PC-3 (cell line): ENCODE data around the gene ANKHD1. TPM values are rescaled to one million over a fixed set of nuclear protein-coding genes. Genes with fewer than 3 reads are reported as not detected.
"Not testable (repeated sequence)": the region's sequence is repeated elsewhere in the genome, so short reads cannot be mapped to it uniquely, and the experiment has no call there.

ENCODE experiments used
- ATAC-seq: fragments of 200-7000 bp; cut with Tn5 transposase; 2 replicates; pipeline ENCODE4 v1.9.1; 2020; ENCODE audit warnings: mild to moderate bottlenecking, moderate library complexity
- BruUV-seq: library from RNA; stranded (reverse); fragments of 400-500 nt; replicated peaks from 2 replicates; lab custom pipeline; 2021; lab: Mats Ljungman, UMichigan
- CTCF ChIA-PET: fragments of 300-600 bp; sonication (Branson Sonifier 250); formaldehyde crosslinking; loops from one replicate; lab custom pipeline; 2022; ENCODE audit warnings: antibody characterized with exemption; lab: Charles Lee
- POLR2A ChIA-PET: fragments of 300-600 bp; sonication (Branson Sonifier 250); formaldehyde crosslinking; loops from one replicate; lab custom pipeline; 2022; ENCODE audit warnings: antibody characterized with exemption; ENCODE audit not compliant: unreplicated experiment; lab: Charles Lee
- DNase-seq: peaks from one replicate; pipeline ENCODE4 v3.0.0-alpha.2; 2015
- H2AFZ ChIP-seq: fragments of 300-600 bp; sonication (generic); 2 replicates; pipeline ENCODE4 v1.6.0; 2016; ENCODE audit warnings: antibody characterized with exemption, low read length
- H3F3A ChIP-seq: fragments of 300-600 bp; sonication (generic); one replicate; pipeline ENCODE4 v1.6.0; 2017; ENCODE audit warnings: antibody characterized with exemption, low read length, control low read depth, mild to moderate bottlenecking; ENCODE audit not compliant: unreplicated experiment
- H3K27ac ChIP-seq: fragments of 300-600 bp; sonication (generic); 2 replicates; pipeline ENCODE4 v1.5.1; 2016; ENCODE audit warnings: mild to moderate bottlenecking, low read length
- H3K27me3 ChIP-seq: fragments of 300-600 bp; sonication (generic); 2 replicates; pipeline ENCODE4 v1.6.1; 2016; ENCODE audit warnings: low read length, mixed read lengths
- H3K36me3 ChIP-seq: fragments of 300-600 bp; sonication (generic); 2 replicates; pipeline ENCODE4 v1.6.1; 2016; ENCODE audit warnings: low read depth, mixed run types, low read length, mixed read lengths
- H3K4me1 ChIP-seq: fragments of 300-600 bp; sonication (generic); 2 replicates; pipeline ENCODE4 v1.5.1; 2016; ENCODE audit warnings: low read length; ENCODE audit not compliant: insufficient read depth
- H3K4me2 ChIP-seq: fragments of 300-600 bp; sonication (generic); 2 replicates; pipeline ENCODE4 v1.6.0; 2016; ENCODE audit warnings: low read length
- H3K4me3 ChIP-seq: fragments of 300-600 bp; sonication (generic); 2 replicates; pipeline ENCODE4 v1.5.1; 2016; ENCODE audit warnings: mild to moderate bottlenecking, low read length, mixed read lengths
- H3K79me2 ChIP-seq: fragments of 300-600 bp; sonication (generic); 2 replicates; pipeline ENCODE4 v1.6.1; 2017; ENCODE audit warnings: low read length, mixed read lengths
- H3K9ac ChIP-seq: fragments of 300-600 bp; sonication (generic); 2 replicates; pipeline ENCODE4 v1.6.0; 2016; ENCODE audit warnings: mild to moderate bottlenecking, low read length
- H3K9me2 ChIP-seq: fragments of 300-600 bp; sonication (generic); replicated peaks from 2 replicates; pipeline ENCODE4 v1.6.1; 2016; ENCODE audit warnings: mixed run types, low read length, mixed read lengths
- H3K9me3 ChIP-seq: fragments of 300-600 bp; sonication (generic); 2 replicates; pipeline ENCODE4 v1.6.1; 2016; ENCODE audit warnings: low read length, mixed read lengths
- H4K20me1 ChIP-seq: fragments of 300-600 bp; sonication (generic); 2 replicates; pipeline ENCODE4 v1.6.1; 2016; ENCODE audit warnings: low read length, mixed read lengths
- EZH2 ChIP-seq: fragments of 300-600 bp; sonication (generic); IDR thresholded peaks from one replicate; pipeline ENCODE4 v1.6.1; 2017; ENCODE audit warnings: antibody characterized with exemption, mild to moderate bottlenecking, low read length; ENCODE audit not compliant: unreplicated experiment
- EZH2phosphoT487 ChIP-seq: fragments of 300-600 bp; sonication (generic); IDR thresholded peaks from 2 replicates; pipeline ENCODE4 v1.6.1; 2018; ENCODE audit warnings: mild to moderate bottlenecking, antibody characterized with exemption, low read length, borderline replicate concordance
- intact Hi-C: fragments of 100-400 bp; cut with micrococcal nuclease; formaldehyde crosslinking; loops from 2 replicates; pipeline ENCODE4 v1.9.0; 2023
- total RNA-seq: library from RNA; depleted of rRNA; stranded (reverse); fragments of >200 nt; gene quantifications from 2 replicates; pipeline ENCODE4 v1.2.3, GENCODE V29; 2014
- TF ChIP-seq, protein P1 (sequence below): fragments of 300-600 bp; sonication (generic); conservative IDR thresholded peaks from 2 replicates; pipeline ENCODE4 v1.5.1; 2017; ENCODE audit warnings: antibody characterized with exemption, low read depth, mild to moderate bottlenecking, low read length

ANKHD1 gene
- total RNA-seq, 1 experiment from 2014 or later: 64.6 TPM

DNA sequence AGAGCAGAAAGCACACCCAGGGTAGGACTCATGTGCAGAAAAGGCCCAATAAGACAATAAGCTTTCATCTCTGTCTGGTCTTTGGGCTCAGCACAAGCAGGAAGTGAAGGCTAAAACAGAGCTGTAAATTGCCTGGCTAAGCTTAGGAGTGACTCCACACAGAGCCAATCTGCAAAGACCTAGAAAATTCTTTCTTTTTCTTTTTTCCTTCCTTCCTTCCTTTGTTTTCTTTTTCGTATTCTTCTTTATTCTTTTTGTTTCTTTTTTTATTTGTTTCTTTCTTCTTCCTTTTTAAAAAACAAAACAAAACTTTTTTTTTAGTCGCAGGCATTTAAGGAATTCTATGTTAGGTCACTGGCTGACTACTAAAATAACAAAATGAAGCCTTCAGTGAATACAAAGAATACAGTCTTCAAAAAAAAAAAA, 175.2 kb downstream of the ANKHD1 start:
- ATAC-seq (no peak; the same call in 1 of the 2 replicates), DNase-seq (no peak)
- no peaks in the 10 kb centered on the region for H3K9me2 ChIP-seq
- H3K4me3 ChIP-seq: no peak overlapping the region
- no peaks in the 10 kb centered on the region for H3K27me3 ChIP-seq
- no peak overlapping the region for H3K9ac ChIP-seq
- POLR2A ChIA-PET: no interaction called here
- no peaks in the 10 kb centered on the region for H3K79me2 ChIP-seq
- intact Hi-C loops: no loop called here
- no peaks in the 10 kb centered on the region for H3K9me3 ChIP-seq
- no peaks in the 10 kb centered on the region for H4K20me1 ChIP-seq
- TF ChIP-seq EZH2phosphoT487 (no peak), EZH2 (no peak)
- TF ChIP-seq, protein P1, sequence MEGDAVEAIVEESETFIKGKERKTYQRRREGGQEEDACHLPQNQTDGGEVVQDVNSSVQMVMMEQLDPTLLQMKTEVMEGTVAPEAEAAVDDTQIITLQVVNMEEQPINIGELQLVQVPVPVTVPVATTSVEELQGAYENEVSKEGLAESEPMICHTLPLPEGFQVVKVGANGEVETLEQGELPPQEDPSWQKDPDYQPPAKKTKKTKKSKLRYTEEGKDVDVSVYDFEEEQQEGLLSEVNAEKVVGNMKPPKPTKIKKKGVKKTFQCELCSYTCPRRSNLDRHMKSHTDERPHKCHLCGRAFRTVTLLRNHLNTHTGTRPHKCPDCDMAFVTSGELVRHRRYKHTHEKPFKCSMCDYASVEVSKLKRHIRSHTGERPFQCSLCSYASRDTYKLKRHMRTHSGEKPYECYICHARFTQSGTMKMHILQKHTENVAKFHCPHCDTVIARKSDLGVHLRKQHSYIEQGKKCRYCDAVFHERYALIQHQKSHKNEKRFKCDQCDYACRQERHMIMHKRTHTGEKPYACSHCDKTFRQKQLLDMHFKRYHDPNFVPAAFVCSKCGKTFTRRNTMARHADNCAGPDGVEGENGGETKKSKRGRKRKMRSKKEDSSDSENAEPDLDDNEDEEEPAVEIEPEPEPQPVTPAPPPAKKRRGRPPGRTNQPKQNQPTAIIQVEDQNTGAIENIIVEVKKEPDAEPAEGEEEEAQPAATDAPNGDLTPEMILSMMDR: no peak
- BruUV-seq: no TSS peak
- H3K4me2 ChIP-seq: no peak overlapping the region
- H3F3A ChIP-seq: no peaks in the 10 kb centered on the region
- H3K36me3 ChIP-seq: no peaks in the 10 kb centered on the region
- H2AFZ ChIP-seq: 0 out of 2 replicates have a peak overlapping the region, but pooled peaks have one; percentile 7
- CTCF ChIA-PET: no interaction called here
- no peaks in the 10 kb centered on the region for H3K4me1 ChIP-seq
- H3K27ac ChIP-seq: no peak overlapping the region

DNA sequence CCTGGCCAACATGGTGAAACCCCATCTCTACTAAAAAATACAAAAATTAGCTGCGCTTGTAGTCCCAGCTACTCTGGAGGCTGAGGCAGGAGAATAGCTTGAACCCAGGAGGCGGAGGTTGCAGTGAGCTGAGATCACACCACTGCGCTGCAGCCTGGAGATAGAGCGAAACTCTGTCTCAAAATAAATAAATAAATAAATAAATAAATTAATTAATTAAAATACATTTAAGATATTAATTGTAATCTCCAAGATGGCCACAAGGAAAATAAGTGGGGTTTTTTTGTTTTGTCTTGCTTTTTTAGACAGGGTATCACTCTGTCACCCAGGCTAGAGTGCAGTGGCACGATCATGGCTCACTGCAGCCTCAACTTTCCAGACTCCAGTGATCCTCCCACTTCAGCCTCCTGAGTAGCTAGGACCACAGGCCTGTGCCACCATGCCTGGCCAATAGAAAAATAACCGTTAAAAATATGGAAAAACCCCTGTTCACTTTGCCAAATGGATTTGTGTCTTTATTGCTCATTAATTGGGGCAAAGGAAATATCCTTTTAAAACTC, 177.6 kb downstream of the ANKHD1 start:
- intact Hi-C loops, H3K9me3 ChIP-seq, H3K4me1 ChIP-seq, H3K79me2 ChIP-seq, H3K4me2 ChIP-seq, H3K27ac ChIP-seq, POLR2A ChIA-PET, H2AFZ ChIP-seq, H3K27me3 ChIP-seq, DNase-seq, H3K9ac ChIP-seq, H3K9me2 ChIP-seq, H3K36me3 ChIP-seq, H4K20me1 ChIP-seq, H3K4me3 ChIP-seq, BruUV-seq, CTCF ChIA-PET, H3F3A ChIP-seq, ATAC-seq: not testable (repeated sequence)

GRCh38 chr5:140587495-140587894, 185.9 kb downstream of the ANKHD1 start:
- H3K4me1 ChIP-seq: no peaks in the 10 kb centered on the region
- no peaks in the 10 kb centered on the region for H4K20me1 ChIP-seq
- H3K9ac ChIP-seq: no peak overlapping the region
- no peaks in the 10 kb centered on the region for H3K79me2 ChIP-seq
- ATAC-seq (no peak), DNase-seq (no peak)
- H3K27me3 ChIP-seq: no peaks in the 10 kb centered on the region
- H3K36me3 ChIP-seq: no peaks in the 10 kb centered on the region
- H3F3A ChIP-seq: no peaks in the 10 kb centered on the region
- no peak overlapping the region for H3K4me2 ChIP-seq
- no peak for TF ChIP-seq EZH2
- TF ChIP-seq EZH2phosphoT487: no peak
- TF ChIP-seq, protein P1: no peak
- H2AFZ ChIP-seq: no peak overlapping the region
- no peak overlapping the region for H3K4me3 ChIP-seq
- no peaks in the 10 kb centered on the region for H3K9me2 ChIP-seq
- ChIA-PET CTCF (no interaction called here), POLR2A (no interaction called here)
- no peak overlapping the region for H3K27ac ChIP-seq
- no TSS peak for BruUV-seq
- no peaks in the 10 kb centered on the region for H3K9me3 ChIP-seq
- intact Hi-C loops: no loop called here
